ENCODE data around the gene TMTC1. TPM values are rescaled to one million over a fixed set of nuclear protein-coding genes. Genes with fewer than 3 reads are reported as not detected.

Gene TMTC1
- total RNA-seq, 1 donor from 2014 or later: 16.1 TPM

DNA sequence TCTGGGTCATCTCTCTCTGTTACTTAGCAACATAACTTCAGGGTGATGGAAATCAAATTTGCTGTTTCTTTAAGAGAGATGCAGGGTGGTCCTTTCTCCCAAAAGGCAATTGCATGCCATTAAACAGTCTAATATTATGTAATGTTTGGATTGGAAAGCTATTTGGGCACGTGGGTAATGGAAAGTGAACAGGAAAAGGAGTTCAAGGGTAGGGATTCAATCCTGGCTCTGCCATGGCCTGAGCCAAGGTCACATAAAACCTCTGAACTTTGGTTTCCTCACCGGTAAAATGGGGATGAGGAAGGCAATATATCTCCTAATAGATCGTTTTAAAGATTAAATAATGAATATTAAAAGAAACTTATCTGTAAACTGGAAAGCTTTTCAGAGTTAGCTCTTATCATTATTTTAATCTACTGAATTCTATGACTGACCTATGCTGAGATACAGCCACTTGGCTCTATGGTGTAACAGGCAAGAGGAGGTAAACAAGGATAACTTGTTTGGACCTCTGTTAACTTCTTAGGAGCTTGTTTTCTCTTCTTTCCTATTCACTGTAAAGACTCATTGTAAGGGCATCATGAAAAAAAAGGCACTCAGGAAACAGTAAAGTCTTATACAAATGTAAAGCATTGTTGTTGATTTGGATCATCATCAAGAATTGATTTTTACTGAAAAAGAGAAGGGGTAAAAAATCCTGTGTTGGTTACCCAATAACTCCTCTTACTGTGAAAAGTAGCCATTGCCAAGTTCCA is 230.6 kb downstream of the TMTC1 start:
- TF ChIP-seq EZH2 (IDR thresholded peaks at IDR 0.05) (no peak), EZH2phosphoT487 (IDR thresholded peaks at IDR 0.05) (no peak)
- TF ChIP-seq, protein P1, sequence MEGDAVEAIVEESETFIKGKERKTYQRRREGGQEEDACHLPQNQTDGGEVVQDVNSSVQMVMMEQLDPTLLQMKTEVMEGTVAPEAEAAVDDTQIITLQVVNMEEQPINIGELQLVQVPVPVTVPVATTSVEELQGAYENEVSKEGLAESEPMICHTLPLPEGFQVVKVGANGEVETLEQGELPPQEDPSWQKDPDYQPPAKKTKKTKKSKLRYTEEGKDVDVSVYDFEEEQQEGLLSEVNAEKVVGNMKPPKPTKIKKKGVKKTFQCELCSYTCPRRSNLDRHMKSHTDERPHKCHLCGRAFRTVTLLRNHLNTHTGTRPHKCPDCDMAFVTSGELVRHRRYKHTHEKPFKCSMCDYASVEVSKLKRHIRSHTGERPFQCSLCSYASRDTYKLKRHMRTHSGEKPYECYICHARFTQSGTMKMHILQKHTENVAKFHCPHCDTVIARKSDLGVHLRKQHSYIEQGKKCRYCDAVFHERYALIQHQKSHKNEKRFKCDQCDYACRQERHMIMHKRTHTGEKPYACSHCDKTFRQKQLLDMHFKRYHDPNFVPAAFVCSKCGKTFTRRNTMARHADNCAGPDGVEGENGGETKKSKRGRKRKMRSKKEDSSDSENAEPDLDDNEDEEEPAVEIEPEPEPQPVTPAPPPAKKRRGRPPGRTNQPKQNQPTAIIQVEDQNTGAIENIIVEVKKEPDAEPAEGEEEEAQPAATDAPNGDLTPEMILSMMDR (IDR thresholded peaks at IDR 0.05): no peak
- no peak for DNase-seq (ENCODE audit: low spot score)

DNA sequence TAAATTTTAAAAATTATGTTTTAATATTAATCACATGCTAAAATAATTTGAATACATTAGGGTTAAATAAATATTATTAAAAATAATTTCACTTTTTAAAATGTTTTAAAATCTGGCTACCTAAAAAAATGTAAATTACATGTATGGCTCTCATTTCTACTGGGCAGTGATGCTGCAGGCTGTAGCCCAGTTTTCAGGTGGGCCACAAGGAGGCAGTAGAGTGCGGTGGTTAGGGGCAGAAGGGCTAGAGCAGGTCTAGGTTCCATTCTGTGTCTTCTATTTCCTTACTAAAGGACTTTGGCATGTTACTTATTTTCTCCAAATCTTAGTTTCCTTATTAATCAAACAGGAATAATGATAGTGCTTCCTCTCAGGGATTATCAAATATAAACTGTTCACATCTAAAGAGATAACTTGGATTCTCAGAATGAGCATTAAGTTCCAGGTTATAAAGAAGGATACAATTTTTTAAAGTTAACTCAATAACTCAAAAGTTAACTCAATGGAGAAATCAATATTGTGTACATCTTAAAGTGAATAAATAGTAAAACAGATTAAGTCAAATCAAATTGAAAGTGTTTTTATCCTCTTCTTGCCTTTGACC is 231.3 kb downstream of the TMTC1 start:
- H3K9ac ChIP-seq: no peak overlapping the region
- no peak overlapping the region for H3K27ac ChIP-seq
- H3K36me3 ChIP-seq: no peaks in the 10 kb centered on the region
- no peaks in the 10 kb centered on the region for H3K9me3 ChIP-seq (ENCODE audit: low read depth)
- H3F3A ChIP-seq (ENCODE audit: low read depth): peaks cover 10% of the 10 kb centered on the region
- no peaks in the 10 kb centered on the region for H4K20me1 ChIP-seq (ENCODE audit: low read depth)
- TF ChIP-seq EZH2 (IDR thresholded peaks at IDR 0.05) (no peak), EZH2phosphoT487 (IDR thresholded peaks at IDR 0.05) (no peak)
- TF ChIP-seq, protein P1 (IDR thresholded peaks at IDR 0.05): peak; percentile 94
- no peak overlapping the region for H3K4me2 ChIP-seq
- H2AFZ ChIP-seq (replicated peaks): no peak overlapping the region
- peaks cover 16% of the 10 kb centered on the region for H3K36me3 Mint-ChIP-seq
- H3K79me2 ChIP-seq (ENCODE audit: low read depth): no peaks in the 10 kb centered on the region
- H3K4me1 Mint-ChIP-seq: no peaks in the 10 kb centered on the region
- no peak overlapping the region for H3K4me3 Mint-ChIP-seq
- H3K27me3 Mint-ChIP-seq (ENCODE audit: insufficient read depth, low read depth): peaks cover 2% of the 10 kb centered on the region
- H3K4me1 ChIP-seq: no peaks in the 10 kb centered on the region
- H3K27ac Mint-ChIP-seq: no peak overlapping the region
- H3K9me3 Mint-ChIP-seq: no peaks in the 10 kb centered on the region
- H3K4me3 ChIP-seq: no peak overlapping the region
- no peaks in the 10 kb centered on the region for H3K27me3 ChIP-seq
- DNase-seq (ENCODE audit: low spot score): peak; percentile 70

More for the DNA sequence above, 230.6 kb downstream of the TMTC1 start:
- Histone ChIP-seq H3K27ac (no peak overlapping the region), H3K9ac (no peak overlapping the region), H3F3A (ENCODE audit: low read depth) (peaks cover 10% of the 10 kb centered on the region), H3K27me3 (no peaks in the 10 kb centered on the region), H3K4me2 (no peak overlapping the region), H4K20me1 (ENCODE audit: low read depth) (no peaks in the 10 kb centered on the region), H3K9me3 (ENCODE audit: low read depth) (no peaks in the 10 kb centered on the region), H3K4me3 (no peak overlapping the region), H3K36me3 (no peaks in the 10 kb centered on the region), H3K79me2 (ENCODE audit: low read depth) (no peaks in the 10 kb centered on the region), H2AFZ (replicated peaks) (no peak overlapping the region), H3K4me1 (no peaks in the 10 kb centered on the region)
- Mint-ChIP-seq H3K4me1 (no peaks in the 10 kb centered on the region), H3K9me3 (no peaks in the 10 kb centered on the region), H3K27me3 (ENCODE audit: insufficient read depth, low read depth) (peaks cover 2% of the 10 kb centered on the region), H3K27ac (no peak overlapping the region), H3K4me3 (no peak overlapping the region), H3K36me3 (peaks cover 18% of the 10 kb centered on the region)

DNA sequence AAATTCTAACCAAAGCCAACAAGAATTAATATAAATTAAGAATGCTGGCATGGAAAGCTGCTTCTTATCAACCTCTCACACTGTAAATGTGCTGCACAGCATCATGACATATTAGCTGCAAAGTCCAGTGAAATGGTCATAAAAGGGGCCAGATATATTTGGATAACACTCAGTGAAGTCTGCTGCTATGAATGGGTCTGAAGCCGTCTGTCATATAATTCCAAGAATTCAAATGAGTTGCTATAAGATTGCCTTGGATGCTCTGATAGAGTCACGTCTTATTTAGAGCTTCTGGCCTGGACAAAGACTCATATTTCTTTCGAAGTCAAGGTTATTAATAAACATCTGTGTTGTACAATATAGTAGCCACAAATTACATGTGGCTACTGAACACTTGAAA is 231.9 kb downstream of the TMTC1 start:
- Mint-ChIP-seq H3K36me3 (peaks cover 14% of the 10 kb centered on the region), H3K27ac (no peak overlapping the region), H3K9me3 (no peaks in the 10 kb centered on the region), H3K4me1 (no peaks in the 10 kb centered on the region), H3K4me3 (no peak overlapping the region), H3K27me3 (ENCODE audit: insufficient read depth, low read depth) (peaks cover 2% of the 10 kb centered on the region)
- no peaks in the 10 kb centered on the region for H3K36me3 ChIP-seq
- H3K9me3 ChIP-seq (ENCODE audit: low read depth): no peaks in the 10 kb centered on the region
- no peaks in the 10 kb centered on the region for H4K20me1 ChIP-seq (ENCODE audit: low read depth)
- H3K4me1 ChIP-seq: no peaks in the 10 kb centered on the region
- no peak overlapping the region for H3K4me2 ChIP-seq
- peaks cover 10% of the 10 kb centered on the region for H3F3A ChIP-seq (ENCODE audit: low read depth)
- H3K9ac ChIP-seq: no peak overlapping the region
- no peak overlapping the region for H3K27ac ChIP-seq
- no peak overlapping the region for H2AFZ ChIP-seq (replicated peaks)
- TF ChIP-seq EZH2phosphoT487 (IDR thresholded peaks at IDR 0.05) (no peak), EZH2 (IDR thresholded peaks at IDR 0.05) (no peak)
- TF ChIP-seq, protein P1 (IDR thresholded peaks at IDR 0.05): no peak
- no peak overlapping the region for H3K4me3 ChIP-seq
- DNase-seq (ENCODE audit: low spot score): no peak
- no peaks in the 10 kb centered on the region for H3K79me2 ChIP-seq (ENCODE audit: low read depth)
- no peaks in the 10 kb centered on the region for H3K27me3 ChIP-seq
